ENCODE data around the gene SEMA5A. TPM values are rescaled to one million over a fixed set of nuclear protein-coding genes. Genes with fewer than 3 reads are reported as not detected.

The SEMA5A gene
- total and polyA plus RNA-seq, 7 donors: 0.60 to 4.7 (median 2.8) TPM

DNA sequence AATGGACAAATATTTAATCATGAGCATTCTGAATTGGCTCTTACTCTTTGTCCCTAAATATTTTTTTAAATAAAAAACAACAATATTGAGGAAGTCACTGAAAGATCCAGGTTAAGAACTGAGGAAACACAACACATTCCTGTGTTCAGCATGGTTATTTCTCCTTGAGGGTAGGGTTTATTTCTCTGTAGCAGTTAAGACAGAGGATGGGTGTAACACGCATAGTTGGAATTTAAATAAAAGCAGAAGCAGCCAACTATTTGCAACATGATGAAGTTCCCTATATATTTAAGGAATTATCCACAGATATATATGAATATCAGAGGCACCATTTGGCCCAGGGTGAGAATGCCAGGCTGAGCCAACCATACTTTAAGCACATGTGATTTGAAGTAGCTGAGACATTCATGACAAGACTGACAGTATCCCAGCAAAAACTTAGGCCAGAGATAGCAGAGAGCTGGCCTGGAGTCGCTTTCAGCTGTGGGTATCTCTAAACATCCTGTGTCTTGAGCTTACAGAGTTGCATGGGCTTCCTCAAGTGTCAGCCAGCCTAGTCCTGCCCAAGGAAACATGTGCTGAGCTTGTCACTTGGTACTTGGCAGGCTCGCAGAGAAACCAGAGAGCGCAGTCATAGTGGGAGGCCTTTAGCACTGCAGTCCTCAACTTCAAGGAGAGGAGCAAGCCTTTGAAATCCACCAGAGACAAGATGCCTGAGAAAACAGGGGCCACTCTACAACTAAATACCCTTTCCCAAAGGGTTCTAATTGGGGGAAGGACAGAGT, 43.6 kb downstream of the SEMA5A start:
- no peak for DNase-seq
- TF ChIP-seq, protein P1, sequence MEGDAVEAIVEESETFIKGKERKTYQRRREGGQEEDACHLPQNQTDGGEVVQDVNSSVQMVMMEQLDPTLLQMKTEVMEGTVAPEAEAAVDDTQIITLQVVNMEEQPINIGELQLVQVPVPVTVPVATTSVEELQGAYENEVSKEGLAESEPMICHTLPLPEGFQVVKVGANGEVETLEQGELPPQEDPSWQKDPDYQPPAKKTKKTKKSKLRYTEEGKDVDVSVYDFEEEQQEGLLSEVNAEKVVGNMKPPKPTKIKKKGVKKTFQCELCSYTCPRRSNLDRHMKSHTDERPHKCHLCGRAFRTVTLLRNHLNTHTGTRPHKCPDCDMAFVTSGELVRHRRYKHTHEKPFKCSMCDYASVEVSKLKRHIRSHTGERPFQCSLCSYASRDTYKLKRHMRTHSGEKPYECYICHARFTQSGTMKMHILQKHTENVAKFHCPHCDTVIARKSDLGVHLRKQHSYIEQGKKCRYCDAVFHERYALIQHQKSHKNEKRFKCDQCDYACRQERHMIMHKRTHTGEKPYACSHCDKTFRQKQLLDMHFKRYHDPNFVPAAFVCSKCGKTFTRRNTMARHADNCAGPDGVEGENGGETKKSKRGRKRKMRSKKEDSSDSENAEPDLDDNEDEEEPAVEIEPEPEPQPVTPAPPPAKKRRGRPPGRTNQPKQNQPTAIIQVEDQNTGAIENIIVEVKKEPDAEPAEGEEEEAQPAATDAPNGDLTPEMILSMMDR (IDR thresholded peaks at IDR 0.05): no peak
- TF ChIP-seq POLR2A (IDR thresholded peaks at IDR 0.05) (no peak), POLR2AphosphoS5 (IDR thresholded peaks at IDR 0.05) (no peak)
- H3K4me1 ChIP-seq: peaks cover 0 to 10% (median 0%) of the 10 kb centered on the region in 4 donors
- H3K27me3 ChIP-seq: no peaks in the 10 kb centered on the region
- no peaks in the 10 kb centered on the region for H3K36me3 ChIP-seq
- no peaks in the 10 kb centered on the region for H3K9me3 ChIP-seq
- H3K27ac ChIP-seq: no peak overlapping the region
- intact Hi-C loops (cut with DNase I): no loop called here
- no peak overlapping the region for H3K4me3 ChIP-seq
- WGBS, 2 donors: 82 to 90% methylated on average over 4 of the region's 4 CpGs

GRCh38 chr5:9500625-9501024, 45.2 kb downstream of the SEMA5A start:
- TF ChIP-seq POLR2AphosphoS5 (IDR thresholded peaks at IDR 0.05) (no peak), EP300 (IDR thresholded peaks at IDR 0.05) (no peak), POLR2A (IDR thresholded peaks at IDR 0.05) (no peak)
- TF ChIP-seq, protein P1 (IDR thresholded peaks at IDR 0.05): no peak
- no peak for DNase-seq
- H3K9me3 ChIP-seq: no peaks in the 10 kb centered on the region
- intact Hi-C loops (cut with DNase I): no loop called here
- WGBS, 2 donors: 80 to 89% methylated on average over 2 of the region's 2 CpGs
- peaks cover 0 to 10% (median 0%) of the 10 kb centered on the region in 4 donors for H3K4me1 ChIP-seq
- no peaks in the 10 kb centered on the region for H3K36me3 ChIP-seq
- no peaks in the 10 kb centered on the region for H3K27me3 ChIP-seq
- no peak overlapping the region for H3K27ac ChIP-seq
- no peak overlapping the region for H3K4me3 ChIP-seq

GRCh38 chr5:9500193-9500592, 45.7 kb downstream of the SEMA5A start:
- DNase-seq: no peak

GRCh38 chr5:9499498-9499876, 46.4 kb downstream of the SEMA5A start:
- Histone ChIP-seq H3K27me3 (no peaks in the 10 kb centered on the region), H3K36me3 (no peaks in the 10 kb centered on the region), H3K4me3 (no peak overlapping the region), H3K27ac (no peak overlapping the region), H3K4me1 (peaks cover 0 to 10% (median 0%) of the 10 kb centered on the region in 4 donors), H3K9me3 (no peaks in the 10 kb centered on the region)
- TF ChIP-seq POLR2A (IDR thresholded peaks at IDR 0.05): no peak
- no peak for TF ChIP-seq POLR2AphosphoS5 (IDR thresholded peaks at IDR 0.05)
- no peak for TF ChIP-seq EP300 (IDR thresholded peaks at IDR 0.05)
- TF ChIP-seq, protein P1 (IDR thresholded peaks at IDR 0.05): no peak
- 91 to 99% methylated on average over 1 of the region's 1 CpG for WGBS, 2 donors
- intact Hi-C loops (cut with DNase I): no loop called here
- no peak for DNase-seq

More at GRCh38 chr5:9500193-9500592, 45.7 kb downstream of the SEMA5A start:
- Histone ChIP-seq H3K36me3 (no peaks in the 10 kb centered on the region), H3K27me3 (no peaks in the 10 kb centered on the region), H3K4me1 (peaks cover 0 to 10% (median 0%) of the 10 kb centered on the region in 4 donors), H3K9me3 (no peaks in the 10 kb centered on the region), H3K4me3 (no peak overlapping the region), H3K27ac (no peak overlapping the region)
- 91 to 94% methylated on average over 4 of the region's 4 CpGs for WGBS, 2 donors
- intact Hi-C loops (cut with DNase I): no loop called here
- TF ChIP-seq POLR2AphosphoS5 (IDR thresholded peaks at IDR 0.05): no peak
- no peak for TF ChIP-seq EP300 (IDR thresholded peaks at IDR 0.05)
- TF ChIP-seq, protein P1 (IDR thresholded peaks at IDR 0.05): no peak
- no peak for TF ChIP-seq POLR2A (IDR thresholded peaks at IDR 0.05)
